IgD-negative memory B cell (primary cell): ENCODE results near the gene SOAT2. TPM values are rescaled to one million over a fixed set of nuclear protein-coding genes. Genes with fewer than 3 reads are reported as not detected.
"Not testable (repeated sequence)": the region's sequence is repeated elsewhere in the genome, so short reads cannot be mapped to it uniquely, and the experiment has no call there.

Experiments
- H3K27ac Mint-ChIP-seq, 3 donors: one replicate each; pipeline ENCODE4 v1.8.0; 2020 to 2022; ENCODE audit warnings: mild to moderate bottlenecking in 3 of 3, mixed read lengths in 3 of 3, moderate library complexity in 1 of 3
- H3K27me3 Mint-ChIP-seq: one replicate; pipeline ENCODE4 v1.8.0; 2021; ENCODE audit warnings: mixed read lengths
- H3K36me3 Mint-ChIP-seq: one replicate; pipeline ENCODE4 v1.8.0; 2020; ENCODE audit warnings: mild to moderate bottlenecking, mixed read lengths
- H3K4me1 Mint-ChIP-seq, 3 donors: one replicate each; pipeline ENCODE4 v1.8.0; 2020 to 2022; ENCODE audit warnings: mixed read lengths in 3 of 3, mild to moderate bottlenecking in 1 of 3
- H3K4me3 Mint-ChIP-seq, 4 donors: one replicate each; pipeline ENCODE4 v1.8.0; 2020 to 2022; ENCODE audit warnings: mild to moderate bottlenecking in 4 of 4, mixed read lengths in 4 of 4, moderate library complexity in 3 of 4
- H3K9me3 Mint-ChIP-seq, 3 donors: one replicate each; pipeline ENCODE4 v1.8.0; 2020 to 2021; ENCODE audit warnings: mixed read lengths in 3 of 3, mild to moderate bottlenecking in 1 of 3
- polyA plus RNA-seq: library from polyadenylated mRNA; unstranded; fragments of 300-500 nt; fragmentation: Illumina TruSeq; gene quantifications from one replicate; pipeline ENCODE4 v1.2.3, GENCODE V29; 2021

SOAT2 gene
- polyA plus RNA-seq, 1 donor from 2014 or later: not detected

- Mint-ChIP-seq H3K4me1 (no peaks in the 10 kb centered on the region), H3K36me3 (peaks cover 1% of the 10 kb centered on the region), H3K27ac (no peak overlapping the region), H3K27me3 (peaks cover 5% of the 10 kb centered on the region), H3K9me3 (no peaks in the 10 kb centered on the region), H3K4me3 (no peak overlapping the region)
These were observed 11.5 kb upstream of the SOAT2 start for GRCh38 chr12:53091756-53092155.

- Mint-ChIP-seq H3K36me3 (peaks cover 1% of the 10 kb centered on the region), H3K9me3 (no peaks in the 10 kb centered on the region), H3K4me3 (no peak overlapping the region), H3K4me1 (peaks cover 0 to 10% (median 5%) of the 10 kb centered on the region in 3 donors), H3K27me3 (peaks cover 11% of the 10 kb centered on the region), H3K27ac (peak overlapping the region in 1 of 3 donors; percentile 37)
These were observed 9.4 kb upstream of the SOAT2 start for GRCh38 chr12:53093777-53094393.

GRCh38 chr12:53094394-53094787 lies 8.9 kb upstream of the SOAT2 start:
- peak overlapping the region in 1 of 3 donors; percentile 37 for H3K27ac Mint-ChIP-seq
- no peak overlapping the region for H3K4me3 Mint-ChIP-seq
- H3K36me3 Mint-ChIP-seq: peaks cover 1% of the 10 kb centered on the region
- no peaks in the 10 kb centered on the region for H3K9me3 Mint-ChIP-seq
- peaks cover 11% of the 10 kb centered on the region for H3K27me3 Mint-ChIP-seq
- H3K4me1 Mint-ChIP-seq: peaks cover 0 to 14% (median 10%) of the 10 kb centered on the region in 3 donors

GRCh38 chr12:53094796-53095595 lies 8.3 kb upstream of the SOAT2 start:
- Mint-ChIP-seq H3K4me1 (peaks cover 0 to 14% (median 11%) of the 10 kb centered on the region in 3 donors), H3K4me3 (peak overlapping the region in 1 of 4 donors; percentile 20)
- H3K27ac Mint-ChIP-seq, H3K27me3 Mint-ChIP-seq, H3K9me3 Mint-ChIP-seq, H3K36me3 Mint-ChIP-seq: not testable (repeated sequence)

GRCh38 chr12:53095596-53095895 lies 7.7 kb upstream of the SOAT2 start:
- H3K36me3 Mint-ChIP-seq, H3K27me3 Mint-ChIP-seq, H3K27ac Mint-ChIP-seq, H3K9me3 Mint-ChIP-seq: not testable (repeated sequence)
- peaks cover 0 to 14% (median 11%) of the 10 kb centered on the region in 3 donors for H3K4me1 Mint-ChIP-seq
- peak overlapping the region in 1 of 4 donors; percentile 20 for H3K4me3 Mint-ChIP-seq

GRCh38 chr12:53096089-53096741 lies 7.1 kb upstream of the SOAT2 start:
- H3K9me3 Mint-ChIP-seq: no peaks in the 10 kb centered on the region
- peaks cover 0 to 14% (median 11%) of the 10 kb centered on the region in 3 donors for H3K4me1 Mint-ChIP-seq
- H3K4me3 Mint-ChIP-seq: peak overlapping the region in 2 of 4 donors; percentile 5 to 55
- H3K36me3 Mint-ChIP-seq: peaks cover 1% of the 10 kb centered on the region
- H3K27ac Mint-ChIP-seq: no peak overlapping the region
- peaks cover 8% of the 10 kb centered on the region for H3K27me3 Mint-ChIP-seq

GRCh38 chr12:53096759-53097158 lies 6.5 kb upstream of the SOAT2 start:
- H3K36me3 Mint-ChIP-seq: peaks cover 1% of the 10 kb centered on the region
- peaks cover 0 to 14% (median 11%) of the 10 kb centered on the region in 3 donors for H3K4me1 Mint-ChIP-seq
- peak overlapping the region; percentile 30 to 94 (median 84) for H3K4me3 Mint-ChIP-seq
- H3K27ac Mint-ChIP-seq: no peak overlapping the region
- H3K9me3 Mint-ChIP-seq: no peaks in the 10 kb centered on the region
- peaks cover 8% of the 10 kb centered on the region for H3K27me3 Mint-ChIP-seq

GRCh38 chr12:53097207-53097563 lies 6.1 kb upstream of the SOAT2 start:
- H3K36me3 Mint-ChIP-seq: peaks cover 1% of the 10 kb centered on the region
- H3K4me3 Mint-ChIP-seq: peak overlapping the region; percentile 30 to 94 (median 84)
- no peaks in the 10 kb centered on the region for H3K9me3 Mint-ChIP-seq
- H3K4me1 Mint-ChIP-seq: peaks cover under 1 to 16% (median 11%) of the 10 kb centered on the region in 3 donors
- peaks cover 6% of the 10 kb centered on the region for H3K27me3 Mint-ChIP-seq
- H3K27ac Mint-ChIP-seq: no peak overlapping the region

- Mint-ChIP-seq H3K27me3 (peaks cover 6% of the 10 kb centered on the region), H3K4me1 (peaks cover 3 to 21% (median 13%) of the 10 kb centered on the region in 3 donors), H3K36me3 (peaks cover 1% of the 10 kb centered on the region), H3K4me3 (peak within 1 kb of the TSS; percentile 84 to 94 (median 88)), H3K9me3 (no peaks in the 10 kb centered on the region), H3K27ac (no peak within 1 kb of the TSS)
These were observed 5.5 kb upstream of the SOAT2 start, which contains the start of gene IGFBP6 for GRCh38 chr12:53097564-53098353. IGFBP6 (plus strand) TSS chr12:53097667; CDS start chr12:53097718, 51 bp downstream.

- peaks cover 6% of the 10 kb centered on the region for H3K27me3 Mint-ChIP-seq
- peaks cover 1% of the 10 kb centered on the region for H3K36me3 Mint-ChIP-seq
- no peaks in the 10 kb centered on the region for H3K9me3 Mint-ChIP-seq
- no peak overlapping the region for H3K27ac Mint-ChIP-seq
- peak overlapping the region; percentile 0 to 91 (median 84) for H3K4me3 Mint-ChIP-seq
- H3K4me1 Mint-ChIP-seq: peaks cover 3 to 27% (median 18%) of the 10 kb centered on the region in 3 donors
These were observed 4.8 kb upstream of the SOAT2 start for GRCh38 chr12:53098354-53098981.

GRCh38 chr12:53099071-53099882 lies 4.0 kb upstream of the SOAT2 start:
- peaks cover 1% of the 10 kb centered on the region for H3K36me3 Mint-ChIP-seq
- no peaks in the 10 kb centered on the region for H3K9me3 Mint-ChIP-seq
- H3K27me3 Mint-ChIP-seq: peaks cover 6% of the 10 kb centered on the region
- H3K4me1 Mint-ChIP-seq: peaks cover 8 to 32% (median 22%) of the 10 kb centered on the region in 3 donors
- H3K27ac Mint-ChIP-seq: peak overlapping the region in 1 of 3 donors; percentile 73
- peak overlapping the region in 2 of 4 donors; percentile 40 to 84 for H3K4me3 Mint-ChIP-seq

GRCh38 chr12:53100466-53101151 lies 2.7 kb upstream of the SOAT2 start:
- Mint-ChIP-seq H3K27ac (no peak overlapping the region), H3K9me3 (no peaks in the 10 kb centered on the region), H3K27me3 (peaks cover 6% of the 10 kb centered on the region), H3K4me1 (peaks cover 12 to 36% (median 22%) of the 10 kb centered on the region in 3 donors), H3K36me3 (peaks cover 1% of the 10 kb centered on the region), H3K4me3 (no peak overlapping the region)

GRCh38 chr12:53101266-53101665 lies 2.0 kb upstream of the SOAT2 start:
- peaks cover 1% of the 10 kb centered on the region for H3K36me3 Mint-ChIP-seq
- H3K27ac Mint-ChIP-seq: no peak overlapping the region
- H3K27me3 Mint-ChIP-seq: peaks cover 8% of the 10 kb centered on the region
- H3K9me3 Mint-ChIP-seq: no peaks in the 10 kb centered on the region
- no peak overlapping the region for H3K4me3 Mint-ChIP-seq
- H3K4me1 Mint-ChIP-seq: peaks cover 13 to 36% (median 22%) of the 10 kb centered on the region in 3 donors
